Forelimb muscle (tissue), 1 donor: Measurements from ENCODE around the gene SMOC1. TPM values are rescaled to one million over a fixed set of nuclear protein-coding genes. Genes with fewer than 3 reads are reported as not detected.

Experiments used
- DNase-seq: peaks from one replicate; pipeline ENCODE4 v3.0.0-alpha.2; 2013; ENCODE audit warnings: low read depth
- polyA plus RNA-seq: library from polyadenylated mRNA; unstranded; fragments of 120-200 nt; gene quantifications from one replicate; pipeline ENCODE4 v1.2.1, GENCODE V29; 2013; ENCODE audit not compliant: insufficient read length

The SMOC1 gene
- polyA plus RNA-seq, 1 donor: 5.1 TPM

DNA sequence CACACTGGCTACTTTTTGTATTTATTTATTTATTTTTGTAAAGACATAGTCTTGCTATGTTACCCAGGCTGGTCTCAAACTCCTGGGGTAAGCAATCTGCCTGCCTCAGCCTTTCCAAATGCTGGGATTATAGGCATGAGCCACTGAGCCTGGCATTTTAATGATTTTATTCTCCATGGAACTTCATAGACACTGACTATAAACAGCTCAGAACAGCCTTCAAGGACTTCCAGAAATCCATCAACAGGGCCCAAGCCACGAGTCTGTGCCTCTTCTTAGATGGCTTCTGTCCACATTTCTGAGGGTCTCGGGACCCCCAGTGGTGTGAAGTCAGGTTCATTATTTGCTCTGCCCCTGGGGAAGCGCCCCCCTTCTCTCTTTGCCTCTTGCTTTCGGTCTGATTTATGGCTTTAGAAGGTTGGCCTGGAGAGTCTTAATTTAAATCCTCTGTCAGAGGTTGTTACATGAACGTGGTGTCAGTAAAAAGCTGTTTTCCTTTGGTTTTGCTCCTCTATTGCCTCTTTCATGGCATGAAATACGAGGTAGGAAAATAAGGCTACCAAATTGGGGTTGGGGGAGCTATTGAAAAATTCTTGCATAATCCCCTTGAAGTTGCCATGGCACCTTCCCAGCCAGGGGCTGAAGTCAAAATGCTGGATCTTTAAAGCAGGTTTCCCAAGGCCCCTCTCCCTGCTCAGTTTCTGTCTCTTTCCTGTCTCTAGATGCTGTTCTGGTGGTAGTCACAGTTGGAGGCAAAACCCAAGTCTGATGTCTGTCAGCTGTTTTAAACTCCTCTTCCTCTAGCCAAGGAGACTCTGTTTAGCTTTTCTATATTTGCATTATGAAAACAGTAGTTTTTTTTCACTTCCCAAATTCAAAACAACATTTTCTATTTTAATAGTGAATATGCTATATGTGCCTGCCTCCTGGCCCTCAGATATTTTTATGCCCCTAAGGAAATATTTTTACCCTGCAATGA is 129.4 kb downstream of the SMOC1 start:
- no peak for DNase-seq

DNA sequence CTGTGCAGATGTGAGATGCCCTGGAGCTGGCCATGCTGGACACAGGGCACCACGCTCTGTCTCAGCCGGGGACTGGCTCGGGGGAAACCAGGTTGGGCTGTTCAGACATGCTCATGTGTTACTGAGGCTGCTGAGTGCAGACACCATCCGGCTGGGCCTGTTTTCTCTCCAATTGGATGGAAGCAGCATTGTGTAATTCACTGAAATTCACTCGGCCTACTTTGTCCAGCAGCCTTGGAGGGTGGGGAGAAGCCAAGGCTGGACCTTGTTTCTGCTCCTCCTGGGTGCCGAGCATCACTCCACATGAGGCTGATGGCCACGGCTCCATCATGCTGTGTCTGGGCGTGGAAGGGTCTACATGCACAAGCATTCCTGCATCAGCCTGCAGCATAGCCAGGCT is 130.7 kb downstream of the SMOC1 start:
- DNase-seq: no peak

DNA sequence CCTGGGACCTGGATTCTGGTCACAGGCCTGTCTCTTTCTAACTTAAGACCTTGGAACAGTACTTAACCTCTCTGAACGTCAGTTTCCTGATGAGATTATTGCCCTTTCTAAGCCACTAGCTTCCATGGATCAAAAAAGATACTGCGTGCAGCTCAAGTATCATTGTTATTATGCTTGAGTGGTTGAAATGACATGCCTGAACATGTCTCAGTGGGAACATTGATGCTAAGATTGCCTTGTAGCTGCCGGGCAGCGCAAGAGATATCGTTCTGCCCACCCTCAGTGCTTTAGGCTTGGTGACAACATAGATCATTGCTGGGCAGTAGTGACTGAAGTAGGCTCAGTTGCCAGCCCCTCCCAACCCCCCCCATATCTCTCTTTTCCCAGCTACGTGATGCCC is 131.9 kb downstream of the SMOC1 start:
- no peak for DNase-seq

DNA sequence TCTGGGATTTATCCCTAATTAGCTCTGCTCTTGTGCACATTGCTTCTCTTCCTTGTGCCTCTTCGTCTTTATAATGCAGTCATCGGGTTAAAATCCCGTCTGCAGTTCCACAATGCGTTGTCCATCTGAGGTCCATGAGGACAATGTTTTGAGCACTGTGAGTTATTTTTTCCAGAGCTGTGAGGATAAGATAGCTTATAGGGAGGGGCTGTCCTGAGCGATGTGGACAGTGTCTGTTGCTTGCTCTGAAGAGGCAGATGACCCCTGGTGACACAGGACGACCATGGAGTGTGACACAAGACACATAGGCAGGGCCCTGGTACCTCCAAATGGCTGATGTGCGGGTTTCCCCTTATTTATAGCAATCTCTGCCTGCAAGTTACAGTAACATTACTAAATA is 132.5 kb downstream of the SMOC1 start:
- DNase-seq: no peak

DNA sequence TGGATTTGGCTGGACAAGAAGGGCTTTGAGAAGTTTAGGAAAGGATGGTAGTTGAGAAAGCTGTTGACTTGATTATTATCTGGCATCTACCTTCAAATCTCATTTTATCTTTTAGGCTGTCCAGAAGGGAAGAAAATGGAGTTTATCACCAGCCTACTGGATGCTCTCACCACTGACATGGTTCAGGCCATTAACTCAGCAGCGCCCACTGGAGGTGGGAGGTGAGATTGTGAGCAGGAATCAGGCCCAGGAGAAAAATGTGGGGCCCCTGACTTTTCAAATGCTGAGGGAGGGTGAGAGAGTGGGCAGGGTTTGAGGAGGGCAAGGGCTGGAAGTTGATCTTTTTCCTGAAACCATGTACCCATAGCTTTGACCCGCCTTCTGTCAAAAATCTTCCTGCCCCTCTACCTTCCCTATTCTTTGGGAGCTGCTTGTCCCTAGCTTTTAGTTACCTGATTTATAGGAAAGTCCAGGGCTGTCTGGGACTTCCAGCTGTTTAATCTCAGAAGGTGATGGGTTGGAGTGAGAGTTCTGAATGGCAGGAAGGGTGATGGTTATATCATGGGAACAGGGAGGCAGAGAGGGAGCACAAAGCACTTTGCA is 134.2 kb downstream of the SMOC1 start:
- DNase-seq: no peak

DNA sequence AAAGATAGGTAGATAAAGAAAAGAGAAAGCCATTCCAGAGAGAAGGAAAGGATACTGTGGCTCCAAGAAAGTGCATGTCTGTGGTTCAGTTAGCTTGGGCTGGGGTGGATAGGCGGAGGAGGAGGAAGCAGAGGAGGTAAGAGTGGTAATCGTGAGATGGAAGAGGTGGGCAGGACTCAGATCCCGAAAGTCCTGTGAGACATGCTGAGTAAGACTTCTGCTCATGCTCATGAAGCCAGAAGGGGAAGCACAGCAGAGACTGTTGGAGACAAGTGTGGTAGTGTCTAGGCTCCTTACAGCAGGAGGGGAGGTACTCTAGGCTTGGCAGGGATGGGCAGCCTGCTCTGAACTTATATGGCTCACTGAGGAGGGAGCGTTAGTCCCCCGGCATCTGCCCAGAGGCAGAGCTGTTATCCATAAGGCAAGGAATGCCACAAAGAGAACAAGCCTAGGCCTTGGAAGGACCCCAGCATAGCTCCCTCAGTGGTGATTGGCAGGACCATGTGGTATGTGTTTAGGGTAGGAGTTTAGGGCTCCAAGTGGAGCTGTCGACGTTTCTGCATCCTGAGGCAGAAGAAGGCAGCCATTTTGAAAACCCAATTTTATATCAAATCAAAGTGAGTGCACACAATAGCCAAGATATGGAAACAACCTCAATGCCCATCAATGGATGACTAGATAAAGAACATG is 135.3 kb downstream of the SMOC1 start:
- DNase-seq: no peak

DNA sequence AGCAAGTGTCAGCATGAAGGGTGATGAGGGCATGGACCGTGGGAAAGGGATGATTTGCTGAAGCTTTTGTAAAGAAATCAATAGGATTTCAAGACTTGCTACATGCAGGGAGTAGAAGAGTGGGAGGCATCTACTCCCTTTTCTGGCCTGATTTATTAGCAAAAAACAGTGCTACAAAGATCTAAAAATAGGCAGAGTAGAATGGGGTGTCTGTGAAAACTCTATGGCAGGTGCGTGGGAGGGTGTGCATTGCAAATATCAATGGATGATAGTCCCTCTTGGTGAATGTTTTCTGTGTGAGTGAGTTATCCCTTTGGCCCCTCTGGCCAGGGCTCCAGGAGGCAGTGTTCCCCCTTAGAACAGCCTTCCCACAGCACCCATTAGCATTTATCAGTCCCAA is 139.0 kb downstream of the SMOC1 start:
- DNase-seq: no peak

DNA sequence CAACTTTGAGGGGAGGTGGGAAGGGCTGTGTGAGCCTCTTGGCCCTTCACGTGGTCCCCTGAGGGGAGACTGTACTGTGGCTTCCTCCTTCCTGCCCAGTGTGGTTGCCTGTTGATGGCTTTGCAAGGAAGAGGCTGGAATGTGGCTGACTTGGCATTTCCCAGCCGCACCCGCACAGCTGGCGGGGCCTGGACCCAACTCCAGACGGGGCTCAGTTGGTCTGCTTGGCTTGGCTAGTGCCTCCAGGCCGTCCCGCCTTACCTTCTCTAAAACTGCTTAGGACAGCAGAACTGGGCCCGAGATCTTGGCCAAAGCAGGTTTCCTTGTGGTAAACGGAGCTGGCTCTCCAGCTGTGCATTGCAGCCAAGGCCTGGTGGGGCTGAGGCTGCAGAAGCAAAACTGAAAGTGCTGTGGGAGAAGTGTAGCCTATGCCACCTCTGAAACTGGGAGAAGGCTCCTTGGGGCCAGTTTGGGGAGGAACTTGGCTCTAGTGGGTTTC is 139.5 kb downstream of the SMOC1 start:
- DNase-seq: no peak

DNA sequence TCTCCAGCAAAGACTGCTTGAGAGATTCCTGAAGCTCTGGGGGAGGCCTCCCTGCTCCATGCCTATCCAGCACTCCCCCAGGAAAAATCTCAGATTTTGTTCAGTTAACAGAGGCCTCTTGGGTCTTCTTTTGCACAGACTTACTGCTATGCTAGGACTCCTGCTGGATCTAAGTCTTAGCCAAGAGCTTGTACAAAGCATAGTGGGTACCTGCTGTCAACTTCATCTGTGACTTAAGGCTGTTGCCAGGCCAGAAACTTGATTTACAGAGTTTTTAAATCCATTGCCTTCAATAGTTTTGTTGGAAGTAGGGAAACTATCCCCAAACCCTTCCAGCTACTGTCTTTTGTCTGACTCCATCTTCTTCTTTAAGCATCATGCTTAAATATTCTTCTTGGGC is 140.5 kb downstream of the SMOC1 start:
- no peak for DNase-seq

DNA sequence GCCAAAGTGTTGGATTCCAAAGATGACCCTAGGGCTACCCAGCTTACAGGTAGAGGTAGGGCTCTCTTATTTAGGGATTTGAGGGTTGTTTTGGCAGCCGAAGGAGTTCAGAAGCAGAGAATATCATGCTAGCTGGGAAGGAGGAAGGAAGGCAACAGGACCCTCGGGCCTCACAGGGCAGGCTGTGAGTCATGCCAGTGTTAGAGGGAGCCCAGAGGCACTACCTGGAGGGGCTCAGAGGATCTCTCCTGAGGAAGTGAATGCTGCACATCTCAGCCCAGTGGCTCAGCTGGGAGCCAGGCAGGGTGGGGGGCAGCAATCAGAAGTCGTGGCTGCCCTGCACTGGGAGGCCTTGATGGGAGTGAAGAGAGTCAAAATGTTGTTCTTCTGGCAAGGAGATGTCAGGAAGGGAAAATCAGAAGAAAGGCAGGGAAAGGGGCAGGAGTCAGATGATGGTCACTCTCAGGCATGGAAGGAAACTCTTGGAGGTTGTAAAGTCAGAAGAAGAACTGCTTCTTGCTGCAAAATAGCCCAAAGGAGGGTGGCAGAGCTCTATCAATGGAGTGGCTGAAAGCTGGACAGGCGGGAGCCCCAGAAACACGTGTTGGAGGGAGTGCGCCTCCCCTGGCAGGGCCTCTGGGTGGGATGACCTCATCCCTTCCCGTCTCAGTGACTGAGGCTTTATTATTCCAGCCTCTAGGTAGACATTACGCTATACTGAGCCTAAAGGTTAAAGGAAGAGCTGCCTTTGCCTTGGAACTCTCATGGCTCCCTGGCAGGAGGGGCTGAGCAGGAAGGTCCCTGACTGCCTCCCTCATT is 141.3 kb downstream of the SMOC1 start:
- DNase-seq: no peak

DNA sequence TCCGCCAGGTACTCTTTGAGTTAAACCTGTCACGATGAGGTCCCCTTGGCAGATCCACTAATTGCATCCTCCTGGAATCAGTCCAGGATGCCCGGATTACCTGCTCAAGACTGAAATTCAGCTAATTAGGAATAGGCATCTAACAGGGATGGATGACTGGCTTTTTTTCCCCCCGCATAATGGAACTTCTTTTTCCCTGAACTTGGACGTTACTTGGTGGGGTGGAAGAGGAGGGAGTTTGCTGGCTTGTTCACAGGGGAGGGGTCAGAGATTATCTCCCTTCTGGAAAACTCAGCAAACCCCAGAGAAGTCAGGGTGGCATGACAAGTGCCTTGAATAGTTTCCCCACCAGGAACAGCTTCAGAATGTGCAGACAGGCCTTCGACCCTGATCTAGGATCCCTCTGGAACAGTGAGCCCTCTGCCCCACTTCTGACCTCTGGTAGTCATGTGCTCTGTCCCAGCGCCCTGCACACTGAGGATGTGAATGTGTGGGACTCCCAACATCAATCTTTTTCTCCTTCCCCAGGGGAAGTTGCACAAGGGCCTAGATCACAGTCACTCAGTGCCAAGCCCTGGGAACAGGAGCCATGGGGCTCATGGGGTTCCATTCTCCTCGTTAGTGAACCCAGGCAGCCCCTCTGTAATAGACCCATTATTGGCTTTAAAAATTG is 142.5 kb downstream of the SMOC1 start:
- no peak for DNase-seq

DNA sequence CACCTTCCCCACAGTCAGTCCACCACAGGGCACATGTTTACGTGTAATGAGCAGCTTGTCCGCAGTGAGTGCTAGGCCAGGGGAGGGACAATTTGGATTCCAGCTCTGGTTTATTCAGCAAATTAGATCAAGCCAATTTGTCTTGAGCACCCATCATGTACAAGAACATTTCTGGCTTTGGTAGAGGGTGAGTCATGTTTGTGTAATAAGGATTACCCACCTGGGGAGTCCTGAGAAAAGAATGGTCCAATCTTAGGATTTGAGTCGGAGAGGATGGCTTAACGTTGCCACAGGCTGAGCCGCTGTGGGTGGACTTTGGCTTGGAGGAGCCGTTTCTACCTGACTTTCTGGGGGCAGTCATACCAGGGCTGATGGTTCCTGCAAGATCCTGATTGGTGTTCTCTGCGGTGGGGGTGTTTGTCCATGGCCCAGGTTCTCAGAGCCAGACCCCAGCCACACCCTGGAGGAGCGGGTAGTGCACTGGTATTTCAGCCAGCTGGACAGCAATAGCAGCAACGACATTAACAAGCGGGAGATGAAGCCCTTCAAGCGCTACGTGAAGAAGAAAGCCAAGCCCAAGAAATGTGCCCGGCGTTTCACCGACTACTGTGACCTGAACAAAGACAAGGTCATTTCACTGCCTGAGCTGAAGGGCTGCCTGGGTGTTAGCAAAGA is 143.7 kb downstream of the SMOC1 start:
- DNase-seq: no peak

DNA sequence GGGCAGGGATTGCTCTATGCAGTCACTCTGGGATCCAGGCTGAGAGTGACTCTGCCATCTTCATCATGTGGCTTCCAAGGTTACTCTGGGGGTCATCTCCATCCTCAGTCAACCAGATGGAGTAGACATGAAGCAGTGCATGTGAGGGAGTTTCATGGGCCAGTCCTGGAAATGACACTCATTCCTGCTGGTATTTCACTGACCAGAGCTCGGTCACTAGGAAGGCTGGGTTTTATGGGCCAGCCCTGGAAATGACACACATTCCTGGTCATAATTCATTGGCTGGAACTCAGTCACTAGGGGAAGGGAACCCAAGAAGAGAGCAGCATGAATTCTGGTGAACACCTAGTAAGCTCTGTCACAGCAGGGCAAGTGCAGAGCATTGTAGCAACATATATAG is 144.7 kb downstream of the SMOC1 start:
- no peak for DNase-seq

DNA sequence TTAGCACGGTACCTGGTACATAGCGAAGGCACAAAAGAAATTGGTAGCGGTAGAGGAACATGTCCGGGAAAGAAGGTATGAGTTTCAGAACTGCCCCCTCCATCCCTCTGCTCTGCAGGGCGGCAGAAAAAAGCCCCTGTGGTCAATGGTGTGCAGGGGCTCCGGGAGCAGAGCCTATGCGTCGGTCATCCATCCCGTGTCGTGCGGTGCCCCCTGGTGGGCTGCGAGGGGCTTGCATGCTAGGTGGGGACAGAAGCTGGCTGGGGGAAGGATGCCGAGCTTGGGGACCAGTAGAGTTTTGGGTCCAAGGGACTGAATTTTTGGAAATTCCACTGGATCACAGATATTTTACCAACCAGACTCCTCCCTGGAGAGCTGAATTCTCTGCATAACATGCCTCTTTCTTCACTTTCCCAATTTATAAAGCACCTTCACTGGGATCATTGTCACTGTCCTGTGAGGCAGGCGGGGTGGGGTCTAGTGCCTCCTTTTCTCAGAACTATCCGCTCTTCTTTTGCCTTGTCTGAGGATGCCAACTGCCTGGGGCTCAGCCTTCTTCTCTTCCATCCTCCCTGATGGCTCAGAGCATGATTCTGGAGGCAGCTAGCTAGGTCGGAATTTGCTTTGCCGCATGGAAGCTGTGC is 148.7 kb downstream of the SMOC1 start:
- DNase-seq: no peak

DNA sequence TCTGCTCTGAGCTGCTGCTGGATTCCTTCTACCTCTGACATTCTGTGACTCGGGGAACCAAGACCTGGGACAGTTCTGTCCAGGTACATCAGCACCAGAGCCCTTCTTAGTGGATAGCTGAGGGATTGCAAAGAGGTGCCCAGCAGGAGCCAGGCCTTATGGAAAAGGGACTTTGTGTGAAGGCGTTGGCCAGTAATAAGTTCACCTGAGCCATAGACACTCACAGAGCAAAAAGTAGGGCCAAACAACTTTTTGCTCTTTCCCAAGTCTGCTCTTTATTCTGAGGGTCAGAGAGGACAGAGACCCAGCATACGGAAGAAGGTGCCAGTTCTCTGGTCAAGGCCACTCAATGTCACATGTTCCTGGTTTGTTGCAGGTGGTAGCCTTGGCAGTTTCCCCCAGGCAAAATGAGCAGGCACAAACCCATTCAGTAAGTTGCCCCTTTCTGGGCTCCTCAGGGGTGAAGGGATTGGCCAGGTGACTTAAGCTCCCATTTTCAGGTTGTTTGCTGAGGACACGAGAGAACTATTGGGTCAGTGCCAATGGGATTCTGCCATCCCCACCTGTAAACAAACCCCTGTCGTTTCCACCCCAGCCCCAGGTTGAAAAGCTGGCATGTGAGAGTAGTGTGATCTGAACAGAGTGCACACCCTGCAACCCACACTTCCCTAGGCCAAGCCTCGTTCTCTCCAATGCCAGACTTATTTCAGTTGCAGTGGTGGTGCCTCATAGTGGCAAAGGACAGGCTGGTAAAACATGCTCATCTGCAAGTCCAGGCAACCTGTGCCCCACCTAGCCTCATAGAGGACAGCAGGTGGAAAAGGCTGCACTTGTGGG is 150.3 kb downstream of the SMOC1 start:
- no peak for DNase-seq

DNA sequence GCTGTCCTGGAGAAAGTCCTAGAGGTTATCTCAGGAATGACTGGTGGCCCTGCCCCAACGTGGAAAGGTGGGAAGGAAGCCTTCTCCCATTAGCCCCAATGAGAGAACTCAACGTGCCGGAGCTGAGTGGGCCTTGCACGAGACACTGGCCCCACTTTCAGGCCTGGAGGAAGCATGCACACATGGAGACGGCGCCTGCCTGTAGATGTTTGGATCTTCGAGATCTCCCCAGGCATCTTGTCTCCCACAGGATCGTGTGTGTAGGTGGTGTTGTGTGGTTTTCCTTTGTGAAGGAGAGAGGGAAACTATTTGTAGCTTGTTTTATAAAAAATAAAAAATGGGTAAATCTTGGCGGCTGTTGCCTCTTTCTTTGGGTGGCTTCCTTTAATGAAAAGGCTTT is 152.8 kb downstream of the SMOC1 start:
- no peak for DNase-seq

DNA sequence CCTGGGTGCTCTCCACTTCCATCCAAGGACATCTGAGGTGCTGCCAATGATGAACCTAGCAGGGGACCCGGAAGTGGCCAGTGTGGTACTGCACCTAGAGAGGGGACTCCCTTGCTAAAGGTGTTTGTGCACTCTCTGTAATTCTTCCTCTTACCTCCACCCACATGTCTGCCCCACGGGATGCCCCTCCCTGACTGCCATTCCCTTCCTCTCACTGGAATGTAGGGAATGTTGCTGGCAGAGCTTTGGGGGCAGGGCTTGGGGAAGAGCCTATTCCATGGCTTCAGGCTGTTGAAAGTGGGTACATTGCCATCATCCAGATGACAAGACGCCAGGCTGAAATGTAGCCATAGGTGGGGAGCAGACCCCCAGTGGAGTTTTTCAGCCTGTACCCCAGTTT is 153.2 kb downstream of the SMOC1 start:
- no peak for DNase-seq

DNA sequence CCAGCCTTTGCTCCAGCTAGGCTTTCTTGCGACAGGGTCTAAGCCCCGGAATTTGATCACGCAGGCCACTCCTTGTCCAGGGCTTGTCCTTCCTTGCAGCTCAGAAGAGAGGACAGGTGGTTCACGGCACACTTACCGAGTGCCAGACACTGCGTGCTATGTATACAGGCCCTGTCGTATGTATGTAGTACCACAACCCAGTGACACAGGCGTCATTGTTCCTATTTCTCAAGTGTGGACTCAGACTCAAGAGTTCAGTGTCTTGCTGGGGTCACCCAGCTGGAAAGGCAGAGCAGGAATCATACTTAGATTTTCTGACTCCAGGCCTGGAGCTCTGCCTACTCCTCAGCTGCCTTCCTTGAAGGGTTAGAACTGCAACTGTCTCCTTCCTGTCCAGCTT is 153.9 kb downstream of the SMOC1 start:
- DNase-seq: no peak

DNA sequence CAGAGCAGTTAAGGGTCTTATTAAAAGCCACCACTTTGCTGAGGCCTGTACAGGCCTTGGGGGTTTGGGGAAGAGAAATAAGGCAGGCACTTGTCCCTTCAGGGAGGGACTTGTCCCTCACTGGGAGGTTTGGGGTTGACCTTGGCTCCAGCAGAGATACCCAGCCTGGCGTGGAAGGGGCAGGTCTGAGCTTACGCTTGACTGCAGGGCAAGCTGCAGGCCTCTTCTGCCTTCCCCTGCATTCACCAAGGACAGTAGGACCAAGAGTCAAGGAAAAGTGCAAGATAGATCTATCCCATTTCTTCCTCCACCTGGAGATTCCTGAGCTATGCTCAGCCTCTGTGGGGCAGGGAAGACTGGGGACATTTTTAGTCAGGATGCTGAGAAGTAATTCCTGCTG is 154.3 kb downstream of the SMOC1 start:
- no peak for DNase-seq
